LoVo (cell line): Measurements from ENCODE around the gene C16orf95.
"Not testable (repeated sequence)": the region's sequence is repeated elsewhere in the genome, so short reads cannot be mapped to it uniquely, and the experiment has no call there.

Experiments
- DNase-seq: peaks from one replicate; pipeline ENCODE4 v3.0.0-alpha.2; 2016; ENCODE audit warnings: low spot score

The C16orf95 gene

DNA sequence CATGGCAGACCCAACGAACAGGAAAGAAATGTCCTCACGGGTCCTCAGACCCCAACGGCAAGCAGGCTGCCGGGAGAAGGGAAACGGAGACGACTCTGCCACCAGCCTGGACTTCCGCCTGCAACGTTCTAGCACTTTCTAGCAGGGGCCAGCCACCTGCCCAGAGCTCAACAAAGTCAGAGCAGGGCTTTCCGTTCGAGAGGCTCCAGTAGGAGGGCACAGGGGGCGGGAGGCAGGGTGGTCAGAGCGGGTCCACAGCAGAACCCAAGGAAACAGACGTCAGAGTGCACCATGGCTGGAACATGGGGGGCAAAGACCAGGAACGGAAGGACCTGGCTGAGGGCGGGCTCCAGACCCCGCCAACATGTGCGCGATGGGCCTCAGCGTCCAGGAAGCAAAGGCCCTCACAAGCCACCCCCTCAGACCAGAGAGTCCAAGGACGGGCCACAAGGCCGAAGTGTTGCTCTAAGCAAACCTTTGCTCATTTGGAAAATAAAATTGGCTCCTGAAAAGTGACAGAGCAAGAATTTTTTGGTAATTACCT is 29.4 kb upstream of the C16orf95 start:
- DNase-seq: no peak

DNA sequence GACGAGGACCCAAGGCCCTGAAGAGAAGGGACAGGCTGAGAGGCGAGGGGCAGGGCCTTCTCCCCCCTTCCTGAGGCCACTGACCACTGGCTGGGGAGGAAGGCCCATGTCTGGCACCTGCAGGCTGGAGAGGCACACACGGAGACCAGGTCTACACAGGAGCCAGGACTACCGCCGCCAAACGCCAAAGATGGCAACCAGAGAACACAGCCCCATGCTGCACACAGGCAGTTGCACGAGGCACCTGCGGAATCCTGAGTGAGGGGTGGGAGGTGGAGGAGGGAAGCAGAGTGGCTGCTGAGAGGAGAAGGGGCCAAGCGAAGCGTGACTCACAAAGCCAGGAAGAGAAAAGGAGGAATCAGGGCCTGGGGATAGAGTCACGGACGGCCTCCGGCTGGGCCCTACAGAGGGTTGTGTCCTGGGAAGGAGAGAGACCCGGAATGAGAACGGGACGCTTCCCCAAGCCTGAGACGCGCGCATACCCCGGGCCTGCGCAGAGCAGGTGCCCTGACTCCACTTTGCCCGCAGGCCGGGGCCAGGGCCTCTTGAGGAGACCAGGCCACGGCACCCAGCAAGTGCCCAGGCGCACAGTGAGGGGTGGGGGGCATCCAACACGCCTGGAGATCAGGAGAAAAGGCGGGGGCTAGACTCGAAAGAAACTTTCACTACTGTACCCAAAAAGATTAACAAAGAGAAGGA is 28.7 kb upstream of the C16orf95 start:
- no peak for DNase-seq

DNA sequence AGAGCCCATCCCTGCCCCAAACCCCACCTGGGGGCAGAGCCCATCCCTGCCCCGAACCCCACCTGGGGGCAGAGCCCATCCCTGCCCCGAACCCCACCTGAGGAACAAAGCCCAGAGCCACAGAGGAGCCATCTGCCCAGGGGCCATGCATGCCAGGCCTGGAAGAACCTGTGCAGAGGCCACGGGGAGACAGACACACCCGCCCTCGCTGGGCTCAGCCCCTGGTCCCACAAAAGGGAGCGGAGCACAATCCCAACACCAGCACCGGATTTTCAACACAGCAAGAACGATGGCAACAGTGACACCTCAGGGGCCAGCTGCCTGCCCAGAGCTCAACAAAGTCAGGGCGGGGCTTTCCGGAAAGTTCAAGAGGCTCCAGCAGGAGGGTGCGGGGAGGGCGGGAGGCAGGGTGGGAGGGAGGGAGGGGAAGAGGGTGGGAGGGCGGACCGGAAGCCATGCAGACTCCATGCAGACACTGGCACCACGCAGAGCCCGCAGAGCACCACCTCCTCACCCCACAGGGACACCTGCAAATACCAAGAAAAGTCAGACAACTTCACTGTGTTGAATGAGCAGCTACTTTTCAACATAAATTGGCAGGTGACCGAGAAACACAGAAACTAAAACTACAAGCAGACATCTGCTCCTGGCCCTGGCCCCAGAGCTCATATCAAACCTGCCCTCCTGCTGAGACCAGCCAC is 27.9 kb upstream of the C16orf95 start:
- no peak for DNase-seq

DNA sequence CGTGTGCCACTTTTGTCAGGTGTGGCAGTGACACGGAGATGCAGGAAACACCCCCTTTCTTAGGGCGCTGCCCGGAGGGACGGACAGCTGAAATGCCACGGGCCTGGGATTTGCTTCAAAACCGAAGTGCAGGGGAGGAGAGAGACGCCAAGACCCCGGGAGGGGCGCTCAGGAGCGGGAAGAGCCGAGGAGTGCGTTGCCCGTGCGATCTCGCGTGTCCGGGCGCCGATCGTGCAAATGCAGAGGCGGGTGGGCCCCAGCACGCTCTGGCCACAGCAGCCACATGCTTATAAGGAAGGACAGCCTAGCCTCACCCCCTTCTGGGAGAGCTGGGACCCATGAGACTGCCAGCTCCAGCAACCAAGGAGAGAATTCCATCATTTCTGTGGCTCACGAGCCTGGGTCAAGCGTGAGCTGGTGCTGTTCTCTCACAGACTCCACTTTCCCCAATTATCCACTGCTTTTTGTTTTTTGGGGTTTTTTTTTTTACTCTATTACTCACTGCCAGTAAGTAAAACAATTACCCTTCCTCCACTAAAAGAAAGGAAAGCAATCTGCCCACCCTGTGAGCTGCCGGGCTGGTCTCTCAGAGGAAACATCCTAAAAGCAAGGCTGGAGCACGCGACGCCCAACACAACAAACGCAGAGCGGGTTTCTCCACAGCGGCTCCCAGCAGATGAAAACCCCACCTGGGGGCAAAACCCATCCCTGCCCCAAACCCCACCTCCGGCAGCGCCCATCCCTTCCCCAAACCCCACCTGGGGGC is 27.2 kb upstream of the C16orf95 start:
- no peak for DNase-seq

DNA sequence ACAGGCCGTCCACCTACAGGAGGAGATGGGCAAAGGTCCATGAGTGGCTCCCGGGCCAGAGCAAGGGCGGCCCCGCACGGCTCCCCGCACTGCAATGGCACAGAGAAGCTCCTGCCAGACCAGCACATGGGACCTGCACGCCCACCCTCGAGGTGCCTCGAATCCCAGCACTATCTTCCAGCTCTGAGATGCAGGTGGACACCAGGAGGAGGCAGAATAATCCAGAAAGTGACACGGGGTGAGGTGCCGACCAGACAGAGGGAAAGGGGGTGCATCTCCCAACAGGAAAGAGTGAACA is 26.5 kb upstream of the C16orf95 start:
- no peak for DNase-seq

DNA sequence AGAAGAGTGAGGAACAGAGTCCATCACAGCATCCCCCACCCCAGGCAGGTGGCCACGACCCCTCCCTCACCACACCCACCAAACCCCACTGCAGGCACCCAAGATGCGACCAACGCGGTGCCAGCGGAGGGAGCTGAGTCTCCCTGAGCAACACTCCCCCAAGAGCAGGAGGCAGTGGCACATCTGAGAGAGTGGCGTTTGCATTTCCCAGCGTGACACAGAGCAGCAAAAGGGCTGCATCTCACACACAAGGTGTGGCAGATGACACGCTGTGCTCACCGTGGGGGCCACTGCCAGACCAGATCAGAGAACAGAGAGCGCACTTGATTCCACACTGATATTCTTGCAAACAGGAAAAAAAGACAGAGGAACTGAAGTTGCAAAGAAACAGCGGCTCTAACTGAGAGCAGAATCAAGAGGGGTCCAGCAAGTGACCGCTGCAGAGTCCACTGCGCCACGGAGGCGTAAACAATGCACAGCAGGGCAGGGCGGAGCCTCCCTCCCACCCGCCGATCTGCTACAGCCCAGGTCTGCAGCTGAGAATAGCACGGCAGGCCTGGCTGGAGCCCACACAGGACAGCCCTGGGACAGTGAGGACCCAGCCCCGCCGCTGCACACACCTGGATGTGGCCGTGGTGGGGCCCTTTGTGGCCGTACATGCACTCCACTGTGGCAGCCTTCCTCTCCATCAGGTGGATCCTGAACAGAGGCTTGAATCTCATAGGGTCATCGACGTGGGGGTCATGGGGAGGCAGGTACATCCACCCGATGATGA is 26.0 kb upstream of the C16orf95 start:
- DNase-seq: no peak

DNA sequence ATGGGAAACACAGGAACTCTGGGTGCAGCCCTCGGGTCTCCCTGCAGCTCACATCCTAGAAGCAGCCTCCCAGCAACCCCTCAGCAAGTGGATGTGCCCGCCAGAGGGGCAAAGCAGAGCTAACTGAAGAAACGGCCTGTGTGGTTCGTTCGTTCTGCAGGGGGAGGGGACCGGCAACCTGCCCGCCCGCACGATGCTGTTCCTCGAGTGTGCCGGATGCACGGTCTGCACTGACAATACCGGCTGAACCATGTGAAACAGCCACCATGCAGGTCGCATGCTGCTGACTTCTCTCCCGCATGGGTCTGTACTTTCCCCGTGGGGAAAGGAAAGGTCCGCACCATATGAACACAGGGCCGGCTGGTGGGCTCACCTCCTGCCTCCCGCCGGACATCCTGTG is 25.3 kb upstream of the C16orf95 start:
- no peak for DNase-seq

DNA sequence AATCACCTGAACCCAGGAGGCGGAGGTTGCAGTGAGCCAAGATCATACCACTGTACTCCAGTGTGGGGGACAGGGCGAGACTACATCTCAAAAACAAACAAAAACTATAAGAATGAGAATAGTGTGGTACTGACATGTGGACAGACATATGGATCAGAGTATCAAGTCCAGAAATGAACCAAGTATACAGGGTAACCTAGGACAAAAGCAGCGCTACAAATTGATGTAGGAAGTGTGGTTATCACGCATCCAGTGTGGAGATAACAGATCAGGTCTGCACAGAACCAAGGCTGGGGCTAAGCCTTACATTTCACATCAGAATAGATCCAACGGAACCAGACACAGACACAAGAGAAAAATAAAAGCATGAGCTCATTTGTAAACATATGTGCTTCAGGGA is 23.0 kb upstream of the C16orf95 start:
- DNase-seq: no peak

DNA sequence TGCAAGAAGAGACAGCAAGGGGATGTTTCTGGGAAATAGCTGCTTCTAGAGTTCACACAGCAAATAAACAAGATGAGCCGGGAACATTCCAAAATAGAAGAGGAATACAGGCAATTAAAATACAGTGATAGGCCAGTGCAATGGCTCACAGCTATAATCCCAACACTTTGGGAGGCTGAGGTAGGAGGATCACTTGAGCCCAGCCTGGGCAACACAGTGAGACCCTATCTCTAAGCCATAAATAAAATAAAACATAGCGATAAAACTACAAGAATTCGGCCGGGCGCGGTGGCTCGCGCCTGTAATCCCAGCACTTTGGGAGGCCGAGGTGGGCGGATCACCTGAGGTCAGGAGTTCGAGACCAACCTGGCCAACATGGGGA is 22.5 kb upstream of the C16orf95 start:
- not testable (repeated sequence) for DNase-seq

DNA sequence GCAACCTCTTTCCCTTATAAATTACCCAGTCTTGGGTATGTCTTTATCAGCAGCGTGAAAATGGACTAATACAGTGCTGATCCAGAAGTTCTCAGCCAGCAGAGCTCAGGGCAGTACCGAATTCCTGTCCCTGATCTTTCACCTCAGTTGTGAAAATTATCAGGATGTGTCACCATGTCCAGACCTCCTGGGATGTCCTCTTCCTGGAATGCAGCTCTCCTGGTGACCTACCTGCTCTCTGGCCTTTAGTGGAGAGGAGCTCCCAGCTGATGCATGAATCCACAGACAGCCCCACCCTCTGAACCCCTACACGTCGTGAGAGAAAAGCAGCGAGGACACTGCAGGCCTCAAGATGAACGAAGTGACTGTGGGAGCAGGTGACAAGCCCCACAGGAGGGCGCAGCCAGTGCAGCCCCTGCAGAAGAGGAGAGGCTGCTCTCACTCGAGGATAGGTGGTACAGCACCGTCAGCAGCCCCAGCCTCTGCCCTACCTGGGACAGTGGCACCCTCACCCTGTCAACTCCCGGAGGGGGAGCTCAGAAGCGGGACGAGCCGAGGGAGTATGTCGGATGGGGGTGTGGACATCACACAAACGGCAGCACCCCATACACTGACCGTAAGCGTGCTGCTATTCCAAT is 22.0 kb upstream of the C16orf95 start:
- no peak for DNase-seq

DNA sequence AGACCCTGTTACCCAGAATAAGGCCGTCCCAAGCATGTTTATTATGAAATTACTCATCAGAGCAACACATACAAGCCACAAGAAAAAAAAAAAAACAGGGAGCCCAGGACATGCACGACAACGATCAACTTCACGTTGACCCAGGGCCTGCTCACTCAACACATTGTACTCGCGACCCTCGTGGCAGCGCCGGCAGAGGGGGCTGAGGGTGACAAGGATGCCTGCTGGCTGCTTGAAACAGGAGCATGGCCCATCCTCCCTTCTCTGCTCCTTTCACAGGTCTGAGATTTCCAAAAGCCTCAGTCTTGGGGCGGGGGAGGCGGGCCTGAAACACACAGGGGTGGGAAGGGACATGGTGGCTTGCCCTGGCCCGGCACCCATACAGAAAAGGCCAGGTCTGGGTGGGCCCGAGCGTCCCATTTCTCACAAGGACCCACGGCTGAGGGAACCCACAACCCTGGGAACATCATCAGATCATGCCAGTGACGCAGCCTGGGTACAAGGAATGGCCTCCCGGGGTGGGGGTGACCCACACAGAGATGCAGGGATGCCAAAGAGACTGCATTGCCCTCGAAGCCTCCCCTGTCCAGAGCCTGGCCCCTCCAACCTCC is 21.1 kb upstream of the C16orf95 start:
- no peak for DNase-seq

DNA sequence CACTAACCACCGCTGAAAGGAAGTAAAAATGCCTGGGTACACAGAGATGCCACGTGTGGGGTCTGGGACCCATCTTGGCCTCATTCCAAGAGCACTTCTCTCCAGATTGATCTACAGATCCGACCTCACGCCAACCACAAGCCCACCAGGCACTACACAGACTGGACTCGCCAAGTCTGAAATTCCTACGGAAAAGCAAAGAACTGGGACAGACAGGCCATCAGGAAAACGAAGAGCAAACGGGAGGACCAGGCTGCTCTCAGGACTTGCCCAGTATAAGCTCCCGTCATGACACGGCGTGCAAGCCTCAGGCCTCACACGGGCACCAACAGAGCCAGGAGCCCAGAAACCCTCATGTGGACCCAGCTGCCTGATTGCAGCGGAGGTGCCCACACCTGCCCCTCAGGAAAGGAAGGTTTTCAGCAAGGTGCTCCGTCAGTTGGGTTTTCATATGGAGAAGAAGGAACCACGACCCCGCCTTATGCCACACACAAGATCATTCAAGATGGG is 20.1 kb upstream of the C16orf95 start:
- no peak for DNase-seq

DNA sequence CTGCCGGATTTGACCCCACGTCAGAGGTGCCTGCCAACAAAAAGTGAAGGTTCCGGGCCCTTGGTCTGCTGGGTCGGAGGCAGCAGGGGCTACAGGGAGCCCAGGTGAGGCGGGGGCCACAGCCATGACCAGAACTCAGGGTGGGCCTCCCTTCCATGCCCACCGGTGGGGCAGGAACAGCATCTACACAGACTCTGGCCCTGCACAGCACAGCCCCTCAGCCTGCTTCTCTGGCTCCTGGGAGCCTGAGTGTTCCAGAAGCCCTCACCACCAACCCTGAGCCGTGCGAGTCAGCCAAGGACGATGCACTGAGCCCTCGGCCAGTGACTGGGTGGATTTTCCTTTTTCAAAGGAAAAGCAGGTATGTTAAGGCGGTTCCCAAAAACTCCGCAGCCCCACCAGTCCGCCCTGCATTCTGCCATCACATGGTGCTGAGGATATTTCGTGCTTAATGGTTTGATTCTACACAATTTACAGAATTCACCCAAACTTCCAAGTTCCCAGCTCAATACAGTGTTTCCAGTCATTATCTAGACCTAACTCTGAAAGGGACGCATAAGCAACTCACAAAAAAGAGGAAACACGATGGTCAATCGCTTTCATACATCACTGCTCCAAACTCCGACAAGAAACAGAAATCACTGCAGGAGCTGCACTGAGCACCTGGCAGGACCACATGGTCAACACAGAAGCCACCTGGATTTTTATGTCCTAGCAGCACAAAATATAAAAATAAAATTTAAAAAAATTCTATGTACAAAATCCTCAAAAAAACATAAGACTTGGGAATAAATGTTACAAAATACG is 19.4 kb upstream of the C16orf95 start:
- DNase-seq: no peak

DNA sequence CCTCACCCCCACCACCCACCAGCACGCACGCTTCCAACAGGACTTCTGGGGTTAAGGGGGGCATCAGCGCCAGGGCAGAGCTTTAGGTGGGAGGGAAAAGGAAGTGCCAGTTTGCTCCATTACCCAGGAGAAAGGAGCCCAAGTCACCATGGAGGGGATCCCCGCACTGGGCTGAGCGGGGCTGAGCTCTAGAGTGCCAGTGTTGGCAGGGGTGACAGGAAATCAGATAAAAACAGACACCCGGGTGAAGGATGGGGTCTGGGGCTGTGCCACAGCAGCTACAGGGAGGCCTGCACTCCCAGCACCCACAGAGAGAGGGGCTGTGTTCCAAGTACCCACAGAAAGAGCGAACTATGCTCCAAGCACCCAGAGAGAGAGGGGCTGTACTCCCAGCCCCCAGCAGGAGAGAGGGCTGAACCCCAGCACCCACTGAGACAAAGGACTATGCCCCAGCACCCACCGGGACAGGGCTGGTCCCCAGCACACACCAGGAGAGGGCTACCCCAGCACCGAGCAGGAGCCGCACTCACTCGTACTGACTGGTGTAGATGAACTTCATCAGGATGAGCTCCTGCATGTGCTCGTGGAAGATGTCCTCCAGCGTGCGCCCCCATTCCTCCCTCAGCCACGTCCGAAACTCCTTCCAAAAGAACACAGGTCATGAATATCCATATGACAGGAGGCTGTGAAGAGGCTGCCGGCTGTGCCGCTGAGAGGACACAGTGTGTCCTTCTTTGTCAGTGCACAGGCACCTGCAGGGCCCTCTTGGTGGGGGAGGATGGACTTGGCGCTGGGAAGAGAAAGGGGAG is 18.6 kb upstream of the C16orf95 start:
- DNase-seq: no peak

DNA sequence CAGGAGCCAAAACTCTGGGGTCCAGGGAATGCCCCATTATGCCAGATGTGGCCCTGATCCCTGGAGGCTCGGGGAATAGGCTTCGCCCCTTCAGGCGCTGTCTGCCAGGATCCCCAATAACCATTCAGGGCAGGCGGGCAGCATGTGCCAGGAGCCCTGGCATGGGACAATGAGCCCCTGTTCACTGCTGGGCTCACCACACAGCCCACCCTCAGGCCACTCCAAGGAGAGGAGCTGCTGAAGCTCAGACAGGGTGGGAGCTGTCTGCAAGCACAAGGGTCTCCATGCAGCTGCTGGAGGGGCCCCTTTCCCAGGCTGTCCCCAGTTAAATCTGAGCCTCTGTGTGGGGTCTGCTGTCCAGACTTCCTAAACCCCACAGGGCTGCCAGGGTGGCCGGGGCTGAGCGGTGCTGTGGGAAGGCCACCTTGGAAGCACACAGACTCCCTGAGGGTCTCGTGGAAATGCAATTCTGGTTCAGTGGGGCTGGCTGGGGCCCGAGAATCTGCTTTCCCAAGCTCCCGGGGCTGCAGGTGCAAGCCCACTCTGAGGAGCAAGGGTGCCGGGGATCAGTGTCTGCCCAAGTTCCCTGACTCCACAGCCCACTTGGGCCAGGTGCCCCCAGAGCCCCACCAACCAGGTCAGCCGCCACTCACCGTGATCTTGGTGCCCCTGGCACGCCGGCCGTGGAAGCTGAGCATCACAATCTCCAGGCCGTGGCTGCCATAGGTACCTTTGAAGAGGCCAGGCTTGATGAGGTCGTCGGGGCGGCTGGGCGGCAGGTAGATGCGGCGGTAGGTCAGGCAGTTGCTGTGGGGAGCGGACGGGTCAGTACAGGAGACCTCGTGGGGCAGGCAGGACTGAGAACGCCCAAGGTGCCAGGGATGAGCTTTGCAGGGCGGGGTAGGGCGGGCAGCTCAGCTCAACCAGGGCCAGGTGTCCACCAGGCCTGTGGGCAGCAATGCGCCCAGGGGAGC is 17.7 kb upstream of the C16orf95 start:
- no peak for DNase-seq

DNA sequence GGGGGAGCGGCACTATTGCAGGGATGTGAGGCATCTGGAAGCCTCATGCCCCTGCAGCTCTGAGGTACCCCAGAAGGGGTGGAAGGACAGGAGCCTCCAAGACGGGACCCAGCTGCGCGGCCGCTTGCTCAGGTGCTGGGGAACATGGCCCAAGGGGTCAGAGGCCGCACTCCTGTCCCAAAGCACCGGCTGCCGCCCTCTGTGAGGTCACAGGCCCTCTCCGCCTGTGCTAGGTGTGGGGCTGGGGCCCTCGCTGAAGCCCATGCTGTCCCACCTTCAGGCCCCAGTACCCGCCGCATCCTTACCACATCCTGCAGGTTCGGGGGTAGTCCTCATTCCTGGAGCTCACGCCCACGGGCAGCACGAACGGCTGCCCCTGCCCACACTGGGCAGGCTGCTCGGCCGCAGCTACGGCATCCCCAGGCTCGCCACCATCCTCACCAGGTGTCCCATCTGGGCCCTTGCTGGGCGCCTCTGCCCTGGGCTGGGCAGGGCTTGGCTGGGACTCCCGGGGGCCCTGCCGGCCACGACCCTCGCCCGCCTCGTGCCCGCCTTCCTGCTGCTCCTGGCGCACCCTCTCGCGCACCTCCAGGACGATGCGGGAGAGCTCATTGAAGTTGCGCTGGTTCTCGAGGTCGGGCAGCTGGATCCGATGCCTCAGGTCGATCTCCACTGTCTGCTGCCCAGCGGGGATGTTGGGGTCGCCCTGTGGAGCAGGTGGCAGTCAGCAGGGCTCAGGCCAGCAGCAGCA is 16.6 kb upstream of the C16orf95 start:
- no peak for DNase-seq

DNA sequence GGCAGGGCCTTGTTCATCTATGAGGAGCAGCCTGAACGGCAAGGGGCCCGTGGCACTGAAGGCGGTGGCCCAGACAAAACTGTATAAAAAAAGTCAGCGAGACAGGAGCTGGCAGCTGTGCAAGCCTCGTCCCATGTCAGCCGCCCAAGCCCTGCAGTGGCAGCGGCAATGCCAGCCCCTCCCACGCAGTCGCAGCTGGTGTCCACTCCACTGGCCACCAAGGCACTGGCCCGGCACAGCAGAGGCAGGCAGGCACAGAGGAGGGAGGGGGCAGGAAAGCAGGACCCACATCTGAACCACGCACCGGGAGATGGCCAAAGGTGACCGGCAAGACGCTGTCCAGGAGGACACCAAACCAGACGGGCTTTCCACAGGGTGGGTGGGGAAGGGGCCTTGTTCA is 15.9 kb upstream of the C16orf95 start:
- DNase-seq: no peak

DNA sequence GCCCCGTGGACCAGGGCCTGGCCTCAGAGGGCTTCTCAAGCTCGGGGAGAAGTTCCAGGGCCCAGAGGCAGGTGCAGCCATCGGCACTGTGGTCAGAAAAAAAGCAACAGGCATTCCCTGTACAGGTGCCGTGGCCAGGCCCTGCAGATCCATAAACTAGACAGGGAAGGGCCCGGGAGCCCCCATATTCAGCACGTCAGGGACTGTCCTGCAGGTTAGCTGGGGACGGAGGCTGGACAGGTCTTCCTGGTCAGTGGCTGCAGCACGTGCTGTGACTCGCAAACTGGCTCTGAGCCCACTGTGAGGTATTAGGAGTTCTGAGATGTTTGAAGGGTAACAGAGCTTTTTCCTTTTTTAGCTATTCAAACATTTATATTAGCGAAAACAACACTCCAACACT is 15.0 kb upstream of the C16orf95 start:
- no peak for DNase-seq
